Fibroblast of villous mesenchyme (primary cell): ENCODE results near the gene GNPDA1. TPM values are rescaled to one million over a fixed set of nuclear protein-coding genes. Genes with fewer than 3 reads are reported as not detected.
A peak's percentile ranks its signal among the peaks of the same experiment; 100 is the strongest.

Experiments
- DNase-seq: peaks from one replicate; pipeline ENCODE4 v3.0.0-alpha.2; 2010; ENCODE audit warnings: low read depth
- H3K4me3 ChIP-seq: 2 replicates; pipeline ENCODE4 v1.5.1; 2011; ENCODE audit warnings: low read depth, mild to moderate bottlenecking, low read length
- total RNA-seq: library from RNA; depleted of rRNA; stranded (reverse); fragments of >200 nt; gene quantifications from 2 replicates; pipeline ENCODE4 v1.2.3, GENCODE V29; 2012
- TF ChIP-seq, protein P1 (sequence below): IDR thresholded peaks from 2 replicates; pipeline ENCODE4 v1.5.1; 2012; ENCODE audit warnings: low read depth, mild to moderate bottlenecking, low read length; ENCODE audit not compliant: insufficient read depth

The GNPDA1 gene
- total RNA-seq, 1 donor: 59.6 TPM

DNA sequence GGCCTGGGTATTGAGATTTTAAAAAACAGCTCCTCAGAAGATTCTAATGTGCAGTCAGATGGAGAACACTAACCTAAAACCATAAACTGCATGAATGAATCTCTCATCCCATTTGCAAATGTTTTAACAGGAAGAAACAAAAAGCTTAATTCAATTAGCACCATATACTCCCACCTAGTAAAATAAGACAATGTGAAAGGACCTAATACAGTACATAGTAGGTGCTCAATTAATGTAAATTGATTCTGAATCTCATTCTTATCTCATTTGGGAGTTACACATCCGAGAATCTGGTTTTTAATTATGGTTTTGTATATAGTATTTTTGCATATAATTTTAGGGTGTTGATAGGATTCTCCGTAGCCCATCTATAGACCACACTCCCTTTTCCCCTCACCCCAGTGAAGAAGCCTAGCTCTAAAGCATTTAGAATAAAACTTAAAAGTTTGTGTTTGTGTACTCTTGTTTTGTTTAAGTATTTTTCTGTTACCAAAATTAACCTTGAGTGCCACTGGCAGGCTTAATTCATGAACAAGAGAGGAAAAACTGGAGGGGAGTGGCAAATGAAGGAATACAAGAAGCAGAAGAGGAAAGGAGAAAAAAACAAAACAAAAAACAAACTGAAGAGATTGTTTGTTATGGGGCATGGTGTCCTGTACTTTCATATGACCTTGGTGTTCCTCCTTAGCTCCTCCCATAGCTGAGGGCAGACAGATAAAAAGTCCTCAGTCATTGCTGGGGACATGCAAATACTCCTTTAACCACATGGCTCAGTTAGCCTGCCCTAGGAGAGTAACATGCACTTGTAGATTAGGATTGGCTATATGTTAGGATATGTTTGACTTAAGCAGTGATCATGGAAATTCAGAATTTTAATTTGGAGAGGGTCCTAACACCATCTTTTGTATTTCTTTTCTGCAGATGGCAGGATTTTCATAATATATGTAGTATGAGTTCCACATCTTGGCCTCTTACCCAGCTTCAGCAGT, 42.8 kb downstream of the GNPDA1 start:
- TF ChIP-seq, protein P1, sequence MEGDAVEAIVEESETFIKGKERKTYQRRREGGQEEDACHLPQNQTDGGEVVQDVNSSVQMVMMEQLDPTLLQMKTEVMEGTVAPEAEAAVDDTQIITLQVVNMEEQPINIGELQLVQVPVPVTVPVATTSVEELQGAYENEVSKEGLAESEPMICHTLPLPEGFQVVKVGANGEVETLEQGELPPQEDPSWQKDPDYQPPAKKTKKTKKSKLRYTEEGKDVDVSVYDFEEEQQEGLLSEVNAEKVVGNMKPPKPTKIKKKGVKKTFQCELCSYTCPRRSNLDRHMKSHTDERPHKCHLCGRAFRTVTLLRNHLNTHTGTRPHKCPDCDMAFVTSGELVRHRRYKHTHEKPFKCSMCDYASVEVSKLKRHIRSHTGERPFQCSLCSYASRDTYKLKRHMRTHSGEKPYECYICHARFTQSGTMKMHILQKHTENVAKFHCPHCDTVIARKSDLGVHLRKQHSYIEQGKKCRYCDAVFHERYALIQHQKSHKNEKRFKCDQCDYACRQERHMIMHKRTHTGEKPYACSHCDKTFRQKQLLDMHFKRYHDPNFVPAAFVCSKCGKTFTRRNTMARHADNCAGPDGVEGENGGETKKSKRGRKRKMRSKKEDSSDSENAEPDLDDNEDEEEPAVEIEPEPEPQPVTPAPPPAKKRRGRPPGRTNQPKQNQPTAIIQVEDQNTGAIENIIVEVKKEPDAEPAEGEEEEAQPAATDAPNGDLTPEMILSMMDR: no peak
- peak; percentile 32 for DNase-seq
- peak overlapping the region; percentile 80 for H3K4me3 ChIP-seq

DNA sequence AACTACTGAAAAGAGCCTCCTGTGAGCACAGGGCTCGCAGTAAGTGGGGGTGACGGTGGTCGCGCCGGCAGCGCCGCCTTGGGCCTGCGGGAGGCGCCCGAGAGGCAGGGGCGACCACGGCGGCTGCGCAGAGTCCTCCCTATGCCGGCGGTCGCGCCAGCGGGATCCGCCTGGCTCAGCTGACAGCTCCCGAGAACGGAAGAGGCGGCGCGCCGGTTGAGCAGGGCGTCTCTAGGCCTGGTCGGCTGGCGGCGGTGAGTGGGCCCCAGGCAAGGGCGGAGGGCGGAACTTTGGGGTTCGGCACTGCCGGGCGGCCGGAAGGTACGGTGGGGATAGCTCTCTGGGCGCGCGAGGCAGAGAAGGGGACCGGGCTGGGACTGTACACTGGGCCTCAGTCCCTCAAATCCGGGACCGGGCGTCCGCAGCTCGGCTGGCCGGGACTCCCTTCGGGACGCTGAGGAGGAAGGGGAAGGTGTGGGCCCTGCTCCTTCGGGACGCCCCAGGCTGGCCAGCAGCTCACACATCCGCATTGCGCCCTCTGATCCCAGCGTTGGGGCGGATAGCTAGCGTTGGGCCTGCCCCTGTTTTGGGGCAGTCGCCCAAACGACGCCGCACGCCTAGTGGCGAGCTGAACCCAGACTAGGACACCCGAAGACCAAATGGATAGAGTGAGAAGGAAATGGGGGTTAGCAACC, 43.8 kb downstream of the GNPDA1 start, which contains the start of gene RNF14:
TSS of gene RNF14 (plus strand) at position 192 of the 695 bp plus-strand sequence. CDS start 4,484 bp downstream, outside the sequence.
- TF ChIP-seq, protein P1: peak; percentile 63
- DNase-seq: peak; percentile 94
- H3K4me3 ChIP-seq: peak within 1 kb of the TSS; percentile 80

DNA sequence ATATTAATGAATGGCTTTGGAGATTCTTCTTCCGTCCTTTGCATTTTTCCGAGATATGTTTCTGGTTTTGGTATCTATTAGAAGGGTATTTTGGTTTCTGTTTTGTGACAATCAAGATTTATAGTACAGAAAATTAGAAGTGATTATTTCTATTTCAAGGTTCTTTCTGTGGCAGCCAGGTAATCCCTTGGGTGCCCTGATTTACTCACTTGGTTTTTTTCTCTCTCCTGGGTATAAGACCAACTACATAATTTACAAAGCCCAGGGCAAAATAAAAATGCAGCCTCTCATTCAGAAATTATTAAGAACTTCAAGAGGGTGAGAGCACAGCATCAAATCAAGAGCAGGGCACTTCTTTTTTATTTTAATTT, 45.9 kb downstream of the GNPDA1 start:
- DNase-seq: no peak

DNA sequence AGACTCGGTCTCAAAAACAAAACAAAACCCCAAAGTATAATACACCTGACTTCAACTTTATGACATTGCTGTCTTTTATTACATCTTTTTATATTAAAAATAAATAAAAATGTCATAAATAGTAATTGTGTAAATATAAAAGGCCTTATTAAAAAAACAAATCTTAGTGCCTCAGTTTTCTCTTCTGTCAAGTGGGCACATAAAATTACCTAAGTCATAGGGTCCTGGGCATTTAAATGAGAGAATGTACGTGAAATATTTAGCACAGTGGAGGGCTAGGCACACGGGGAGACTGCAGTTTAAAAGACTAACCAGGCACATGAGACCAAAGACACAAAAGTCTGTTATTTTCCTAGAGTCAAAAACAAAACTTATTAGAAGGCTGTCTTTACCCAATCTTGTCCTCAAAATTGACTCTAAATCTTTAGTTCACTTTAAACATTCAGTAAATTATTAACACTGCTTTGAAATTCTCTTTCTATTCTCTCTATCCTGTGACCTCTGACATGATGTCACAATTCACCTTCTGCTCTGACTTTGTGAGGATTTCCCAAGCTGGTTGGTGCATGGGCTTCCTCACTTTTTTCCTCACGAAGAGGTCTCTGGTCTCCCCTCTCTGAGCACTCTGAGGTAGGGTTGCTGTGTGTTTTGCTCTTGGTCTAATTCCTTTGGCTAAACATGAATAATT, 46.4 kb downstream of the GNPDA1 start:
- no peak overlapping the region for H3K4me3 ChIP-seq
- TF ChIP-seq, protein P1: no peak
- no peak for DNase-seq

More for the DNA sequence above, 45.9 kb downstream of the GNPDA1 start:
- H3K4me3 ChIP-seq: no peak overlapping the region
- TF ChIP-seq, protein P1: no peak

DNA sequence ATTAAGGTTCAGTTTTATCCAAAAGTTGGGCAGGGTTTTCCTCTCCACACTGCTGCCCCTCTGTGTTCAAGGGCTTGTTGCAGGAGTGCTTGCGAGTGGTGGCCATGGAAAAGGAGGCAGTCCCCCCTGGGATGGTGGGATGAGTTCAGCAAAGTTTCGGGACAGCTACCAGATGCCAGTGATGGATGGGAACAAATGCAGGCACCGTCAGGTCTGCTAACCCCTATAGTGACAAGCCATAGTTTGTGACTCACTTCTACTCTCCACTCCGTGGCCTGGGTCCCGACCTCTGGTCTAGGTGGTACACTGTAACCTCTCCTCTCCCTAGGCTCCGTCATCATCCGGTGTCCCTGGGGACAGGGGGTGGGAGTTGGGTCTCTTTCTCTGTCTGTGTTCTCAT, 47.8 kb downstream of the GNPDA1 start:
- H3K4me3 ChIP-seq: no peak overlapping the region
- no peak for DNase-seq
- TF ChIP-seq, protein P1: no peak

DNA sequence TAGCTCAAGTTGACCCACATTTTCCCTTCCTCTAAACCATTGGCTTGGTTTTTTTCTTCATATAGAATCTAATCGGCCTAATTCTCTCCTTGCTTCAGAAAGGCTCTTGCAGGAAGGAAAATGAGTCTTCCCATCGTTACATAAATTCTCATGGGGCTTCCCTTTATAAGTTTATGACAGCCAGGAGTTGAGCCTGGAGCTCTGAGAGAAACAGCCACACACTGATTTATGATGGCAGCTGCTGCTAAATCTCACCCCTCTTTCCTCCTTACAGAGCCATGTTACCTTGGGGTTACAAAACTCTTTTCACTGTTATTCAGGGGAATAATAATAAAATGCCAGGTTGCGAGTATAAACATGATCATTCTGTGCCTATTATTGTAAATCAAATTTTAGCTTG, 49.1 kb downstream of the GNPDA1 start:
- no peak overlapping the region for H3K4me3 ChIP-seq
- no peak for DNase-seq
- TF ChIP-seq, protein P1: no peak
